Prostate gland (tissue), 2 donors: ENCODE measurements around the gene NPAS4.

Source experiments
- CTCF ChIP-seq, 4 experiments: fragments of 200-600 bp in 2 of 4; fragments of 450-650 bp in 2 of 4; sonication (generic) in 2 of 4; IDR thresholded peaks; 1 replicate in 3 of 4; 2 replicates in 1 of 4; pipeline ENCODE4 v1.5.1; 2016 to 2019; ENCODE audit warnings: antibody characterized with exemption in 4 of 4, mild to moderate bottlenecking in 2 of 4, moderate library complexity in 2 of 4
- POLR2A ChIP-seq: fragments of 450-650 bp; IDR thresholded peaks from one replicate; pipeline ENCODE4 v1.6.1; 2016; ENCODE audit warnings: antibody characterized with exemption, mild to moderate bottlenecking
- POLR2AphosphoS5 ChIP-seq: sonication (generic); formaldehyde crosslinking; IDR thresholded peaks from one replicate; pipeline ENCODE4 v1.6.1; 2017; ENCODE audit warnings: antibody characterized with exemption

- TF ChIP-seq CTCF (IDR thresholded peaks at IDR 0.05) (no peak), POLR2A (no peak), POLR2AphosphoS5 (no peak)
Observed at GRCh38 chr11:66412110-66412509, 8.7 kb upstream of the NPAS4 start.
